OCI-LY7 (cell line): ENCODE data around the gene HSPD1.
"Not testable (repeated sequence)": the region's sequence is repeated elsewhere in the genome, so short reads cannot be mapped to it uniquely, and the experiment has no call there.

Source experiments
- CTCF ChIP-seq: fragments of 200-600 bp; sonication (generic); conservative IDR thresholded peaks from 2 replicates; pipeline ENCODE4 v1.5.1; 2014; ENCODE audit warnings: mild to moderate bottlenecking, antibody characterized with exemption, low read length, moderate library complexity, mixed read lengths
- EZH2phosphoT487 ChIP-seq: fragments of 200-600 bp; sonication (generic); IDR thresholded peaks from 2 replicates; pipeline ENCODE4 v1.6.1; 2018; ENCODE audit warnings: low read depth, borderline replicate concordance, mild to moderate bottlenecking, mixed run types, antibody characterized with exemption, low read length, moderate library complexity, mixed read lengths

GRCh38 chr2:197450935-197451358 lies 48.7 kb downstream of the HSPD1 start:
- not testable (repeated sequence) for TF ChIP-seq CTCF, EZH2phosphoT487
